Activated CD4-positive, alpha-beta T cell treated with anti-CD3 and anti-CD28 coated beads for 1 hour (primary cell): ENCODE data around the gene UVSSA.
"Not testable (repeated sequence)": the region's sequence is repeated elsewhere in the genome, so short reads cannot be mapped to it uniquely, and the experiment has no call there.

Experiments used
- DNase-seq: peaks from one replicate; pipeline ENCODE4 v3.0.0-alpha.2; 2020

The UVSSA gene

GRCh38 chr4:1316537-1317168, 30.4 kb upstream of the UVSSA start:
- no peak for DNase-seq

- no peak for DNase-seq
Measured at GRCh38 chr4:1317177-1318045, 29.6 kb upstream of the UVSSA start.

GRCh38 chr4:1318046-1318375, 29.0 kb upstream of the UVSSA start:
- no peak for DNase-seq

- DNase-seq: no peak
Measured at GRCh38 chr4:1318488-1319213, 28.4 kb upstream of the UVSSA start.

- no peak for DNase-seq
Measured at GRCh38 chr4:1321486-1321885, 25.5 kb upstream of the UVSSA start.

GRCh38 chr4:1321946-1322650, 24.9 kb upstream of the UVSSA start:
- DNase-seq: no peak

GRCh38 chr4:1323280-1323634, 23.8 kb upstream of the UVSSA start:
- no peak for DNase-seq

GRCh38 chr4:1323635-1324442, 23.2 kb upstream of the UVSSA start:
- DNase-seq: no peak

GRCh38 chr4:1324443-1325175, 22.4 kb upstream of the UVSSA start:
- DNase-seq: not testable (repeated sequence)

GRCh38 chr4:1325176-1325480, 21.9 kb upstream of the UVSSA start:
- DNase-seq: no peak

- no peak for DNase-seq
Measured at GRCh38 chr4:1325681-1326635, 21.1 kb upstream of the UVSSA start.

GRCh38 chr4:1326751-1327525, 20.1 kb upstream of the UVSSA start:
- no peak for DNase-seq

GRCh38 chr4:1327526-1328266, 19.3 kb upstream of the UVSSA start:
- no peak for DNase-seq

- no peak for DNase-seq
Measured at GRCh38 chr4:1328267-1329155, 18.5 kb upstream of the UVSSA start.

GRCh38 chr4:1329408-1330371, 17.3 kb upstream of the UVSSA start:
- no peak for DNase-seq

GRCh38 chr4:1330761-1331590, 16.0 kb upstream of the UVSSA start:
- DNase-seq: peak; percentile 36
